Measurements from ENCODE around the gene TUFT1.

- TF ChIP-seq SIN3A (IDR thresholded peaks at IDR 0.05; ENCODE audit: borderline replicate concordance, insufficient read depth, low read length) (no peak), REST (IDR thresholded peaks at IDR 0.05; ENCODE audit: insufficient read depth in 1 of 2, low read depth in 2 of 2, low read length in 2 of 2) (no peak), POLR2AphosphoS5 (IDR thresholded peaks at IDR 0.05; ENCODE audit: low read depth, low read length) (no peak), FOXP2 (optimal IDR thresholded peaks at IDR 0.05; ENCODE audit: borderline replicate concordance, extremely low read depth, extremely low read length, insufficient read depth) (no peak)
Measured at GRCh38 chr1:151546011-151546925, 6.2 kb downstream of the TUFT1 start.
